NAMALWA (cell line): ENCODE data around the gene SLC9A1.
A peak's percentile ranks its signal among the peaks of the same experiment; 100 is the strongest.

Source experiments
- DNase-seq: peaks from one replicate; pipeline ENCODE4 v3.0.0-alpha.2; 2015; ENCODE audit warnings: low spot score

SLC9A1 gene

DNA sequence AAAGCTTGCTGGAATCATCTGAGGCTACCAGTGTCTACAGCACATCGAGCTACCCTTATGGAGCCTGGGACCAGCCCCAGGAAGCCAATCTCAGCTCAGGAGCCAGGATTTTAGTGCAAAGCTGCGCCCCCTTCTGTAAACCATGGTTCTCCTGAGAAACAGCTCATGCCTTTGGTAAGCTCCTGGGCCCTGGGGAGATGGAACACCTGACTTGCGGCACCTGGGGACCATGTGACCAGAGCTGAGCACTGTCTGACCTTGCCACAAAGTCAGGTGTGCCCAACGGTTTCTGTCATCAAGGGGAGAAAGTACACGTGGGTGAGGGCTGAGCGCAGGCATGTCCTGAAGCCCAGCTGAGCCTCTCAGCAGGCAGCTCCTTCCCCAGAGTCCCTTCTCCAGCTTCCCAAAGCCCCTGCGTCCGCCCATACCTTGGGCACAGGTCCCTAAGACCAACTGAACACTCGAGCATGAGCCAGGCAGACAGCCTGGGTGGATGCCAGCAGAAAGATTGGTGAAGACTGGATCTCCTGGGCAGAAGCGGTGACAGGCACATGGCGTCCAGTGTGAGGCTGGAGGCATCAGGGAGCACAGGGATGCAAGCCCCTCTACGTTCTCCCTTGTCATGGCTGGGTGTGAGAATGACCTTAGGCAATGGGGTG lies 84.4 kb downstream of the SLC9A1 start:
- DNase-seq, result no peak

- DNase-seq, result no peak
These were observed 86.0 kb downstream of the SLC9A1 start for GRCh38 chr1:27068922-27069321.

- DNase-seq, result no peak
These were observed 88.8 kb downstream of the SLC9A1 start for GRCh38 chr1:27065999-27066630.

- no peak for DNase-seq
These were observed 94.0 kb downstream of the SLC9A1 start for GRCh38 chr1:27060891-27061290.

- DNase-seq, result no peak
These were observed 95.8 kb downstream of the SLC9A1 start for GRCh38 chr1:27058966-27059669.

GRCh38 chr1:27057801-27058625 lies 96.9 kb downstream of the SLC9A1 start:
- DNase-seq, result no peak

GRCh38 chr1:27057389-27057788 lies 97.5 kb downstream of the SLC9A1 start:
- no peak for DNase-seq

DNA sequence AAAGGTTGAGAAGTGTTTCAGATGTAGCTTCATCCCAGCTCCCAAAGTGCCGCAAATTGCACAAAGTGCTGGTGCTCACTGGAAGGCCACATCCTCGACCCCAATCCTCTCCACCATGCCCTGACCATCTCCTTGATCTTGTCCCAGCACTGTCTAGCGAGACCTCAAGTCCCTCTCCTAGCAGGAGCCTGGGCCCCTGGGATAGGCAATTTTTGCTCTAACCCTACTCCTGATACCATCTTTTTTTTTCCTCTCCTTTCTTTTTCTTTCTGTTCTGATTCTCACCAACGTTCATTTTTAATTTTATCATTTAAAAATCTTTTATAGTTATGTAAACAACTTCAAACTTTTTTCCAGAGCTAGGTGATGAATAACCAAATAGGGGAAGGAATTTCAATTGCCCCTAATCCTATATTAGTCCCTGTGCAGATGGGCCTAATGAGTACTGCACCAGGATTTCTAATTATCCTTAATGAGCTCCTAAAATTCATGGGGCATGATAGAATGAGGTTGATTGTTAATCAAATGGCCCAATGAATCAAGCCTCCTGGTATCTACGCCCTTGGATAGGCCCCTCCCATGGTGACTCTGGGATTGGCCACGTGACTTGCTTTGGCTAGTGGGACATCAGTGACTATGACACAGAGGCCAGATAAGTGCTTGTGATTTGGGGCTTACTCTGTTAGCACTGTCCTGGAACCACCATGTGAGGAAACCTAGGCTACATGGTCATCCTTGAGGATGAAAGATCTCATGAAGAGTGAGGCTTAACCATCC lies 100.8 kb downstream of the SLC9A1 start:
- no peak for DNase-seq

DNA sequence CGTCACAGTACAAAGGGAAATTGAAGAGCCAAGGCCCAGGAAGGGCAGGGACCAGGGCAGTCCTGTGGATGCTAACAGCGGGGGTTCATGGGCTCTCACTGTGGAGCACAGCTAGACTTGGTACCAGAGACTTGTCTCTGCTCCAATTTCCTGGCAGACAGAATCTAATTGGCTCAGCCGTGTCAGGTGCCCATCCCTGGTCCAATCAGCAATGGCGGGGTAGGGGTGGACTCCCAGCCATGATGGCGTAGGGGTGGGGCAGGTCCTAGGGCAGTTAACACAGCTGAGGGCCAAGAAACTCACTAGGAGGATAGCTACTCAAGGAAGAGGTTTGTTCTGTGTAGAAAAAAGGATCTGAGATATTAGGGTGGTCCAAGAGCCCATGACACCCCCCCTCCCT lies 102.4 kb downstream of the SLC9A1 start:
- DNase-seq, result no peak

DNA sequence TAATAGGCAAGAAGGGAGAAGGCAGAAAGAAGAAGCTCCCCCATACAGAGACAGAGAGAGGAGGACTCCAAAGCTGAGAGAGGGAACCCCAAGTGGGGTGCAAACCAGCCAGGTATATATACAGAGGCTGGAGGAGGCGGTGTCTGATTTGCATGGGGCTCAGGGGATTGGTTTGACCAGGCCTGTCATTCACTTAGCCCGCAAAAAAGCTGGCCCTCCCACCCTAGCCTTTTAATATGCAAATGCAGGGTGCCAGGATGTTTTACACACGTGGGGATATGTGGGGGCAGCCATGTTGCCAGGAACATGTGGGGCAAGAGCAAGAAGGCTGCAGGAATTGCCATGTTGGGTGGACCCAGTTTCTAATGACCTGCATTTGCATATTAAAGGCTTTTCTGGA lies 105.3 kb downstream of the SLC9A1 start:
- peak; percentile 97 for DNase-seq

GRCh38 chr1:27049100-27049499 lies 105.8 kb downstream of the SLC9A1 start:
- DNase-seq, result no peak
